Measurements from ENCODE around the gene LGALS7.

- TF ChIP-seq, protein P1, sequence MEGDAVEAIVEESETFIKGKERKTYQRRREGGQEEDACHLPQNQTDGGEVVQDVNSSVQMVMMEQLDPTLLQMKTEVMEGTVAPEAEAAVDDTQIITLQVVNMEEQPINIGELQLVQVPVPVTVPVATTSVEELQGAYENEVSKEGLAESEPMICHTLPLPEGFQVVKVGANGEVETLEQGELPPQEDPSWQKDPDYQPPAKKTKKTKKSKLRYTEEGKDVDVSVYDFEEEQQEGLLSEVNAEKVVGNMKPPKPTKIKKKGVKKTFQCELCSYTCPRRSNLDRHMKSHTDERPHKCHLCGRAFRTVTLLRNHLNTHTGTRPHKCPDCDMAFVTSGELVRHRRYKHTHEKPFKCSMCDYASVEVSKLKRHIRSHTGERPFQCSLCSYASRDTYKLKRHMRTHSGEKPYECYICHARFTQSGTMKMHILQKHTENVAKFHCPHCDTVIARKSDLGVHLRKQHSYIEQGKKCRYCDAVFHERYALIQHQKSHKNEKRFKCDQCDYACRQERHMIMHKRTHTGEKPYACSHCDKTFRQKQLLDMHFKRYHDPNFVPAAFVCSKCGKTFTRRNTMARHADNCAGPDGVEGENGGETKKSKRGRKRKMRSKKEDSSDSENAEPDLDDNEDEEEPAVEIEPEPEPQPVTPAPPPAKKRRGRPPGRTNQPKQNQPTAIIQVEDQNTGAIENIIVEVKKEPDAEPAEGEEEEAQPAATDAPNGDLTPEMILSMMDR (IDR thresholded peaks at IDR 0.05) = no peak
- TF ChIP-seq POLR2A (IDR thresholded peaks at IDR 0.05) = no peak
- no peak for TF ChIP-seq POLR2AphosphoS5 (IDR thresholded peaks at IDR 0.05; ENCODE audit: insufficient read depth in 1 of 2, low read depth in 1 of 2)
These were observed 8.1 kb downstream of the LGALS7 start for GRCh38 chr19:38765214-38765613.

All from vagina (tissue), 2 donors.